ENCODE data around the gene MYH8.

The MYH8 gene

DNA sequence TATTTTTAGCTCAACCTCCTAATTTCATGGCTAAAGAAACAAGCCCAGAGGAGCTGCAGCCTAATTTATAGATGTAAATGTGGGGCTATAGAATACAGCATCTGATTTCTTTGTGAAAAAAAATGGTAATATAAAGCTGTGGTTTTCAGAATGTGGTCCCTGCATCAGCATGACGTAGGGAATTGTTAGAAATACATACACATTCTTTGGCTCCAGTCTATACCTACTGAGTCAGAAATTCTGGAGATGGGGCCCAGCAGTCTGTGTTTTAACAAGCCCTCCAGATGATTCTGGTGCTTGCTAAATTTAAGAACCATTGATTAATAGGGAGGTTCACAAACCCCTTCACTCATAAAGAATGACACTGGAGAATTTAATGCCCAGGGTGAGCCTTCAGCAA lies 18.1 kb upstream of the MYH8 start:
- TF ChIP-seq, protein P1, sequence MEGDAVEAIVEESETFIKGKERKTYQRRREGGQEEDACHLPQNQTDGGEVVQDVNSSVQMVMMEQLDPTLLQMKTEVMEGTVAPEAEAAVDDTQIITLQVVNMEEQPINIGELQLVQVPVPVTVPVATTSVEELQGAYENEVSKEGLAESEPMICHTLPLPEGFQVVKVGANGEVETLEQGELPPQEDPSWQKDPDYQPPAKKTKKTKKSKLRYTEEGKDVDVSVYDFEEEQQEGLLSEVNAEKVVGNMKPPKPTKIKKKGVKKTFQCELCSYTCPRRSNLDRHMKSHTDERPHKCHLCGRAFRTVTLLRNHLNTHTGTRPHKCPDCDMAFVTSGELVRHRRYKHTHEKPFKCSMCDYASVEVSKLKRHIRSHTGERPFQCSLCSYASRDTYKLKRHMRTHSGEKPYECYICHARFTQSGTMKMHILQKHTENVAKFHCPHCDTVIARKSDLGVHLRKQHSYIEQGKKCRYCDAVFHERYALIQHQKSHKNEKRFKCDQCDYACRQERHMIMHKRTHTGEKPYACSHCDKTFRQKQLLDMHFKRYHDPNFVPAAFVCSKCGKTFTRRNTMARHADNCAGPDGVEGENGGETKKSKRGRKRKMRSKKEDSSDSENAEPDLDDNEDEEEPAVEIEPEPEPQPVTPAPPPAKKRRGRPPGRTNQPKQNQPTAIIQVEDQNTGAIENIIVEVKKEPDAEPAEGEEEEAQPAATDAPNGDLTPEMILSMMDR (IDR thresholded peaks at IDR 0.05): no peak

DNA sequence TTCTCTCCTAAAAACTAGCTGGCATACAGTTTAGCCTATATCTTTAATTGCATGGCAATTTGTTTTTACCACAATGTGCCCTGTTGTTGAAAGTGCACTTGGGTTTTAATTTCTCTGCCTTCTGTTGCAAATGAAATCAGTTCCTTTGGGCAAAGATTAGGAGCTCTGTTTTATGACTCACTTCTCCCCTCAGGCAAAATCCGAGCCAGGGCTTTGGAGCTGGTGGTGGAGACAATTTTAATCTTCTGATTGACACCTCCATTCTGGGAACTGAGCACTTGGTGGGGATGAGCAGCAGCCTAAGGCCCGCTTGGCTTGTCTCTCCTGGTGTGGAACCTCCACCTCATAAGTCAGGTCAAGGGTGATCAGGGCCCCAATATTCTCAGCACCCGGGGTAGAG lies 13.3 kb upstream of the MYH8 start:
- TF ChIP-seq, protein P1 (IDR thresholded peaks at IDR 0.05): no peak

DNA sequence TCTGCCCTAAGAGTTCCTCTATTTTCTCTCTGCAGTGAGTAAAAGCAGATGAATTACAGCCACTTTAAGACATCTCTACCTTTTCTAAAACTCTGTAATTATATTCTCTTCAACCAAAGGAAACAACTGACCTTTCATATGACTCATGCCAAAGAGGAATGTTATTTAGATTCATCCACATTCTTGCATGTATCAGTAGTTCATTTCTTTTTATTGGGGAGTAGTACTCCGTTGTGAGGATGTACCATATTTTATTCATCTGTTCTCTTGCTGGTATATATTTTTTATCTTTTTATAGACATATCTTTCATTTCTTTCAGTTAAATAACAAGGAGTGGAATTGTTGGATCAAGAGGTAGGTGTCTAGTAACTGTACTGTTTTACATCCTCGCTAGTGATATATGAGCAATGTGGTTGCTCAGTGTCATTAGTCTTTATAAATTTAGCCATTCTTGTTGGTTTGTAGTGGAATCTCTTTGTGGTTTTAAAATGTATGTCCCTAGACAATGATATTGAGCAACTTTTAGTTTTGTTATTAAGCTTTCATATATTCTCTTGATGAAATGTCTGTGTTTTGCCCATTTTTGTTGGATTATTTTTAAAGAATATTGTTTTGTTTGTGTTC lies 7.8 kb upstream of the MYH8 start:
- TF ChIP-seq, protein P1 (IDR thresholded peaks at IDR 0.05): no peak

DNA sequence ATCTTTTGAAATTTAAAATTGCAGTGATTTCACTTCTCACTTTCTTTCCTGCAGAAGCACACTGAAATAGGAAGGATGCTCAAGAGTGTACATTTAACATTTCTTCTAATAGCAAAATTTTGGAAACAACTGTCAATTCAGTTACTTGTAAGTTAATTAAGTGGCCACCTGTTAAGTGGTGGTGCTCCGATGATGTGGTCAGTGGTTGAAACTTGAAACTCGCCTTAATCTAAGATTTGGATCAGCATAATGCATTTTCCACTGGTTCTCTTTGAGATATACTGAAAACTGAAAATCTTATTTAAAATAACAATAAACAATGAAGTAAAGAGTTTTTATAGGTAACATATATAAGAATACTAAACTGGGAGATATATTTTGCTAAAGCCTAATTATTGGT lies 7.0 kb upstream of the MYH8 start:
- TF ChIP-seq, protein P1 (IDR thresholded peaks at IDR 0.05): no peak

DNA sequence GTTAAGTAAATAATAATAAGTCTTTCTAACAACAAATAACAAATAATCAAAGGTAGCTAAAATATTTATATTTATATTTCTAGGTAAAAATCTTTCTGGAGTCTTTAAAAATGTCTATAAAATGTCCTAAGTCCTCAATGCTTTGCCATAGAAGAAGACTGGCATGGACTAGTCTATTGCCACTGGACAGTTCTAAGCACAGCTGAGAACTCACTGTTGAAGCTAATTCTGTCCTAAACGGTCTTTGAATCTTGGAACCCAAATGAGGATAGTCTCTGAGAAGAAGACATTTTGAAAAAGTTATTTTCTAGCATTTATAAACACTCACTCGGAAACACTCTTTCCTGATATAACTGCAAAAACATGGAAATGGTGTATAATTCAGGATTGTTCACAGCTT lies 539 bp downstream of the MYH8 start:
- TF ChIP-seq, protein P1 (IDR thresholded peaks at IDR 0.05): no peak

DNA sequence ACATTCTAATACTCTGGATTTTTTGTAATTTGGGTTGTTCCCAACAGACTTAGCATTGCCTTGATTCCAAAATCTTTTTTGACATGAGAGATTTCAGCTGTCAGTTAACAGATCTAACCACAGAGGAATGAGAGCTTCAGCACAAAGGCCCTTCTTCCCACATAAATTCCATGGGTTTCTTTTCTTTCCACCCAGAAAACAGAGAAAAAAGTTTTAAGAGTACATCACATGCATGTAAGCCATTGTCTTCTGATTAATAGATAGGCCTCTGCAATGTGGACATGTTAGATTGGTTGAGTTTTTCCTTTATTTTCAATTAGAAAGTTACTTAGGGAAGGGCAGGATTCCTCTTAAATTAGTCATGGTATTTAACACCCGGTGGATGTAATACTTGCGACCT lies 939 bp downstream of the MYH8 start:
- TF ChIP-seq, protein P1 (IDR thresholded peaks at IDR 0.05): no peak

DNA sequence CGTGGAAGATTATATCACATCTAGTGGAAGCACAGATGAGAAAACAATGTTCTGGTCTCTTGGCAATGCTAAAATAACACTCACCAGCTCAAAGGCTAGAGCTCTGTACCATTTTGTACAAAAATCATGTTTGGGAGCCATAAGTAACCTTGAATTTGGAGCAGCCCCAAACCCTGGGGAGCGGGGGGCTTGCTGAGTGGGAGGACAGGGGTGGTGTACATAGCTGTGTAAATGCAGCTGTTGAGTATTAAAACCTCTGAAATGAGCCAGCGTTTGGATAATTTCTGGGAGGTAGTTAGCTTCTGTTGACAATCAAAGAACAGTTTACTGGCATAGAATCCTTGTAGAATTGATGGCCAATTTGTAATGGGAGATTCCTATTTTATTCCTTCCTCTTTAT lies 4.3 kb downstream of the MYH8 start:
- TF ChIP-seq, protein P1 (IDR thresholded peaks at IDR 0.05): no peak

DNA sequence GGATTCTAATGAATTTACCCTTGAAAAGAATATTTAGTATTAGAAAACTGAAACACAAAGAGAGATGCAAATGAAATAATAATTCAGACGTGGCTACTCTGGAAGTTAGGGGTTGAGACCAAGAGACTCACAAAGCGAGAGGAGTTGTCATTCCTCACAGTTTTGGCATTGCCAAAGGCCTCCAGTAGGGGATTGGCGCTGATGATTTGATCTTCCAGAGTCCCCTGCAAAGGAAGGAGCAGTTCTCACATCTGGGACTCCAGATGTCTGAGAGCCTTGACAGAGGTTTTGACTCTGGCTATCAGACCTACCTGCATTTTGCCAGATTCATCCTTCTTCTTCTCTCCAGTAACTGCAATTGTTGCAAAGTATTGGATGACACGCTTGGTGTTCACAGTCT lies 6.6 kb downstream of the MYH8 start:
- TF ChIP-seq, protein P1 (IDR thresholded peaks at IDR 0.05): no peak
